NT2/D1 (cell line): ENCODE measurements around the gene GOLT1B.

Experiments
- SUZ12 ChIP-seq: IDR thresholded peaks from 2 replicates; pipeline ENCODE4 v1.6.1; 2011; ENCODE audit not compliant: insufficient read length, insufficient read depth; ENCODE audit errors: extremely low read depth
- YY1 ChIP-seq: IDR thresholded peaks from 2 replicates; pipeline ENCODE4 v1.6.1; 2011; ENCODE audit not compliant: insufficient read length, insufficient read depth
- ZNF274 ChIP-seq: IDR thresholded peaks from 2 replicates; pipeline ENCODE4 v1.6.1; 2011; ENCODE audit warnings: mild to moderate bottlenecking, low read depth, low read length

- TF ChIP-seq ZNF274 (no peak), YY1 (no peak), SUZ12 (no peak)
Measured at GRCh38 chr12:21518451-21518850, 16.9 kb downstream of the GOLT1B start.
